Renal pelvis (tissue), 4 donors: ENCODE measurements around the gene MYRF. TPM values are rescaled to one million over a fixed set of nuclear protein-coding genes. Genes with fewer than 3 reads are reported as not detected.
A peak's percentile ranks its signal among the peaks of the same experiment; 100 is the strongest.

ENCODE experiments used
- DNase-seq: peaks from one replicate; pipeline ENCODE4 v3.0.0-alpha.2; 2013
- polyA plus RNA-seq, 3 donors: library from polyadenylated mRNA; unstranded; fragments of 120-200 nt; gene quantifications; one replicate each; pipeline ENCODE4 v1.2.1, GENCODE V29; 2013; ENCODE audit not compliant: insufficient read length in 3 of 3

The MYRF gene
- polyA plus RNA-seq, 3 donors, result 23.7 to 30.0 (median 28.2) TPM

- no peak for DNase-seq
Measured at GRCh38 chr11:61738776-61739175, 13.7 kb upstream of the MYRF start.

GRCh38 chr11:61739413-61739812 lies 13.0 kb upstream of the MYRF start:
- no peak for DNase-seq

- no peak for DNase-seq
Measured at GRCh38 chr11:61739966-61740365, 12.5 kb upstream of the MYRF start.

GRCh38 chr11:61742391-61742790 lies 10.0 kb upstream of the MYRF start:
- no peak for DNase-seq

GRCh38 chr11:61743486-61744095 lies 8.8 kb upstream of the MYRF start:
- no peak for DNase-seq

- no peak for DNase-seq
Measured at GRCh38 chr11:61744181-61744580, 8.3 kb upstream of the MYRF start.

- no peak for DNase-seq
Measured at GRCh38 chr11:61744609-61745156, 7.8 kb upstream of the MYRF start.

GRCh38 chr11:61745781-61746441 lies 6.5 kb upstream of the MYRF start:
- DNase-seq, result no peak

GRCh38 chr11:61746442-61747191 lies 5.8 kb upstream of the MYRF start:
- DNase-seq, result no peak

GRCh38 chr11:61747192-61747966 lies 5.1 kb upstream of the MYRF start:
- peak; percentile 56 for DNase-seq

- DNase-seq, result no peak
Measured at GRCh38 chr11:61747967-61748285, 4.5 kb upstream of the MYRF start.

- peak; percentile 58 for DNase-seq
Measured at GRCh38 chr11:61749591-61750217, 2.7 kb upstream of the MYRF start.

GRCh38 chr11:61750631-61751273 lies 1.7 kb upstream of the MYRF start:
- DNase-seq, result no peak

- DNase-seq, result no peak
Measured at GRCh38 chr11:61751384-61751783, 1.1 kb upstream of the MYRF start.

- DNase-seq, result no peak
Measured at GRCh38 chr11:61752925-61753521, 587 bp downstream of the MYRF start.

- no peak for DNase-seq
Measured at GRCh38 chr11:61753672-61754071, 1.2 kb downstream of the MYRF start.

GRCh38 chr11:61754534-61755482 lies 2.4 kb downstream of the MYRF start:
- no peak for DNase-seq

- DNase-seq, result no peak
Measured at GRCh38 chr11:61756147-61756451, 3.7 kb downstream of the MYRF start.

- no peak for DNase-seq
Measured at GRCh38 chr11:61756452-61757212, 4.2 kb downstream of the MYRF start.
